GM19467 (cell line): ENCODE measurements around the gene SDR42E1.

ENCODE experiments used
- ATAC-seq: cut with Tn5 transposase; IDR thresholded peaks from one replicate; pipeline ENCODE4 v1.9.1; 2021; ENCODE audit warnings: mild to moderate bottlenecking, moderate library complexity; ENCODE audit not compliant: unreplicated experiment

SDR42E1 gene

DNA sequence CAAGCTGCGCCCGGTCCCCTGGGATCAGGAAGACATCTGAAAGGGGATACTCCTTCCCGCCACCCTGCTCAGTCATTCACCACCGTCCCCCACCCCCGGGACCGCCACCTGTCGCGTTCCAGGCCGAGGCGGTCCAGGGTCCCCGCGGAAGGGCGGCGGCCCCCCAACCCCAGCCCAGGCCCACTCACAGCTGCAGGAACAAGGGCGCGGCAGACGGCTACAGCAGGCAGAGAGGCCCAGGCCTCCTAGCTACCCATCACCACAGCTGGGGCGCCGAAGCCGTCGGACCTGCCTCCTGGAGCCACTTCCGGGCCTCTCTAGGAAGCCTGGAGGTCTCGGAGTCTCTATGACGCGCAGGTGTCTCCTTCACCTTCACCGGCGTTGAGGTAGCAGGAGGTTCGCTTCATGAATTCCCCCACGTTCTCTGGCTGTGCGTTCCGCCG, at the start of gene SDR42E1:
TSS of gene SDR42E1 (minus strand) at position 272 of the 443 bp plus-strand sequence. CDS start 10,612 bp downstream, outside the sequence.
- ATAC-seq: peak; percentile 95

- no peak for ATAC-seq
Measured at GRCh38 chr16:82059983-82060421, 48.7 kb upstream of the SDR42E1 start.

DNA sequence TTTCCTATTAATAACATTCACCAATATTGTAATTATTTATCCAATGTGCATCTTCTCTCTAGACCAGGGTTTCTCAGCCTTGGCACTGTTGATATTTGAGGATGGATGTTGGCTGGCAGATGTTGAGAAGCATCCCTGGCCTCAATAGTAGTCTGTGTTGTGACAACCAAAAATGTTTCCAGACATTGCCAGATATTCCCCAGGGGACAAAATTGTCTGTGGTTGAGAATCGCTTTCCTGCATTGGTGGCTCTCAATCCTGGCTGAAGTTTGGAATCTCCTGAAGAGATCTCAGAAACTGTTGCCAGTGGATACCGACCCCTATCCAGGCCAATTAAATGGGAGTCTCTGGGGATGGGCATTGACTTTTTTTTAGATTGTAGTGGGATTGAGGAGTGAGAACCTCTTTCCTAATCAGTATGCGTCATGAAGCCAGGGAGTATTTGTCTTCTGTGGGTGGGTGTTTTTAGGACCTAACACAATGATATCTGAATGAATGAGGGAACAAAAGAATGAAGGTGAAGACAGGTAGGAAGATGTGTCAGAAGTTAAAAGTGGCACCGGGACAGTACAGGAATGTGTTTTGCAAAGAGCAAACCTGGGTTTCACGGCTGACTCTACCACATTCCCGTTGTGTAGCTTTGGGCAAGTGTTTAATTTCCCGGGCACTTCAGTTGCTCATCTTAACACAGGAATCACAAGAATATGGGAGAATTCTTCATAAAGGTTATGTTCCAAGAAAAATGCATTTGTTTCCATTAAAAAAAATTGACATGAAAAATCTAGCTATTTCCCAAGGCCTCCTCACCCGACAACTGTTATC, 48.1 kb upstream of the SDR42E1 start:
- ATAC-seq: no peak

DNA sequence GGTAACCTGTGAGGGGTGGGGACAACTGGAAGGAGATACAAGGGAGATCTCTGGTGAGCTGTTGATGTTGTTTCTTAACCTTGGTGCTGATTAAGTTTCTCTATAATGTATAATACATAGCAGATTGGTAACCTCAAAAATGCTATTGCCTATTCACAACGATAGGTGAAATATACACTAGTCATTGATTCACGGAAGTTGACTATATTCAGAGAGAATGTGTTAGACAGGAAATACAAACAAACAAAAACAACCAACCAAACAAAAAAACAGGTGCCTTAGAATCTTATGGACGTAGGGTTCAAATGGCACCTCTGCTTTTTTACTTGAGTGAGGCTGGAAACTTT, 45.3 kb upstream of the SDR42E1 start:
- ATAC-seq: no peak

DNA sequence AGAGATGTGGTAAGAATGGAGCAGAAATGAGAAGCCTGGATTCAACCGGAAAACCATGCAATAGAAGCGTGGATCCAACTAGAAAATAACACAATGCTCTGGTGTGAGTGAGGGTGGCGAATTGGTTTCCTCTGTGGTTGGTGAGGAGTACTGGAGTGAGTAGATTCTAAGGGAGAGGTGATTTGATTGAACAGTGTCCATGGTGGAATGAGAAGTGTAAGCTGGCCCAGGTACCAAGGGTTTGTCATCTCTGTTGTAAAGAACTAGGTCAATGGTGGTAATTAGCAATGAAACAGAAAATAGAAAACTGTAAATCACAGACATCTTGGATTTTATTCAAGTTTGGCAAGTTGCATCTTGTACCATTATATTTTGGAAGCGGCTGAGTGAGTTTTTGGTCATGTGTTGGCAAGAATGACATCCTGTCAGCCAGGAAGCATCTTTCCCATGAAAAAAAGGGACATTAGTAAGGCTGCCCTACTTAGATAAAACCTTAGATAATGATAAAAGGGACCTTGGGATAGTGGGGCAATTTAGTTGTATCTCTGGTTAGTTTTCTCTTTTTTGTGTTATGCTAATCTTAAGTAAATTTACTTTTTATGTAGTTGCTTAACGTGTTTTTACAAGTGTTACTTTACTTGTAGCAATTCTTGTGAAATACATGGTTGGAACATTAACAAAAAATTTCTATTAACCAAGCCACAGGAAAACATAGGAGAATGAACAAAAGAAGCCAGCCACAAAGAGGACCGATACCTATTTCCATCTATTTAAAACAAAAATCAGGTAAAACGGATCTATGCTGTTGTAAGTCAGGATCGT, 44.7 kb upstream of the SDR42E1 start:
- no peak for ATAC-seq

DNA sequence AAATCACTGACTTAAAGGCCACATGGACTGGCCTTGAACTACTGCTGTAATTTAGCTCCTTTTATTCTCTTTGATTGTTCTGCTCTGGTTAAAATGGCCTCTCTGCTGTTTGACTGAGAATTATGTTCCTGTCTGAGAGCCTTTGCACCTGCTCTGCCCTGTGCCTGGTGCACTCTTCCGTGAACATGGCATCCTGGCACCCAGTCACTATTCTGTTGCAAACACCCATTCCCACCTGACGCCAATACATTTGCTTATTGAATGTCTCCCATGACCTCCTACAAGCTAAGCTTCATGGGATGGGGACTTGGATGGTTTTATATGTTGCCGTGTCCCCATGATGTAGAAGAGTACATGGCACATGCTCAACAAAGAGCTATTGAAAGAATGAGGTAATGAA, 43.8 kb upstream of the SDR42E1 start:
- ATAC-seq: no peak

DNA sequence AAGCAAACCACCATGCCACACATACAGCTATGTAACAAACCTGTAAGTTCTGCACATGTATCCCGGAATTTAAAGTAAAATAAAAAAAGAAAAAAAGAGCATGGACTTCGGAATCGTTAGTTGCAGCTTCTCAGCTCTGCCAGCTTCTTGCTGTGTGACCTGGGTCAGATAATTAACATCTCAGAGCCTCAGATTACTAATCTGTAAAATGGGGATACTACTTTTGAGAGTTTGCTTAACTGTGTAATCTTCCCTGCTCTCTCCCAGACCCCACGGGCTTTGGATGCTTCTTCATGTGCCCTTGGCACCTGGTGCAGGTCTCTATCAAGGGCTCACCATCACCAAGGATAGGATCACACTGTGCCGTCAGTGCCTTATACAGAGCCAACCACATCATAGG, 40.4 kb upstream of the SDR42E1 start:
- no peak for ATAC-seq

DNA sequence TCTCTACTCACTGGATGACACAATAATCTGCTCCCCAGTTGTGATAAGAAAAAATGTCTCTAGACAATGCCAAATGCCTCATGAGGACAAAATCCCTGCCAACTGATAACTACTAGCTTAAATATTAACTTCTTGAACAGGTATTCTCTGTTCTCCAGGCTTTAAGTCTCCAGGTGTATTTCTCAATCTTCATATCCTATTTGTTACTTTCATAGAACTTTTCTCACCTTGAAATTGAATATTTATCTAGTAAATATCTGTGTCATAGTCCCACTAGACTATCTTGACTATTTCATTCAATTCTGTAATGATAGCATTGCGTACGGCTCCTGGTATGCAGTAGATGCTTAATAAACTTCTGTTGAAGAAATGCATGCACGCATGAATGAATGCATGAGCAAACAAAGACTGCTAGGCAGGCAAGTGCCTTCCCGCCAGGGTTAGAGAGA, 39.7 kb upstream of the SDR42E1 start:
- no peak for ATAC-seq

DNA sequence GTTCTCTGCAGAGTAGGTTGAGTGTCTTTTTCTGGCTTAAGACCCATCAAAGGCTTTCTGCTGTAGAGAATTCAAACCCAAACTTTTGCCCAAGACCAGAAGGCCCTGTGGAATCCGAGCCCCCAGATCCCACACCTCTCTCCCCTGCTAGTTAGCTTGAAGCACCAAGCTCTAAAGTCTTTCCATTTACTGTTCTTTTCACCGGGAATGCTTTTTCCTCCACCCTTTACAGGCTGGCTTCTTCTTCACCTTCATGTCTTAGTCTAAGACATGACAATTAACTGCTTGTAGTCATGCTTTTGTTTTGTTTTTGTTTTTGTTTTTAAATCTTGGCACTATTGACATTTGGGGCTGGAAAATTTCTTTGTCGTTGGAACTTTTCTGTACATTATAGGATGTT, 39.2 kb upstream of the SDR42E1 start:
- no peak for ATAC-seq

DNA sequence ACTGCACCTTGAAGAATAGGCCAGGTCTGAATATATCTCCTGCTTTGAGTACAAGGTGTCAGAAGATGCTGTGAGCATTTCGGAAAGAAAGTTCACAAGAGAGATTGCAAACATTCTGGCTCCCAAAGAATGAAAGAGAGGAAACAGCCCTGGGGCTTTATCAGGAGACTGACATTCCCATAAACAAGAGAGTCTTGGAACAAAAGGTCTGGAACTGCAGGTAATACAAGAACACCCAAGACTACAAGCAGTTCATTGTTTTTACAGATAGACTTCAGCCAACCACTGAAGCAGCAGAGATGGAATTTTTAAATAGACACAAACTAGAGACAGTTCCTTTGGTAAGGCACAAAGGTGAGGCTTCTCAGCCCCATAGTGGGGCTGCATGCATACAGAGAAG, 38.2 kb upstream of the SDR42E1 start:
- ATAC-seq: no peak

GRCh38 chr16:82047787-82048186, 36.5 kb upstream of the SDR42E1 start:
- ATAC-seq: no peak

DNA sequence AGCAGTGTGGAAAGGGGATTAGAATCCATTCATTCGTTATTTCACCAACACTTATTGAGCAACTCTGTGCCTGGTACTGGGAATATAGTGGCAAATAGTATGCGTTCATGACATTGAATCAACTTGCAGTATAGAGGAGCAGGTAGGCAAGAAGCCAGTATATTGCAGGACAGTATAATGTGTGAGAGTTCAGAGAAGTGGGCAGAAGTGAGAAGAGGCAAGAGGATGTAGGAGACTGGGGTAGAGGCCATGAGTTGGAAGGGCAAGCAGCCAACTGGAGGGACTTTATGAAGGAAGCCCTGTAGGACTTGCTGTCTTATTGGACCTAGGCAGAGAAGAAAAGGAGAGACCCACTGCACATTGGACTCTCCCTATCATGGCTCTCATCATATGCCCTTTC, 36.1 kb upstream of the SDR42E1 start:
- no peak for ATAC-seq

- no peak for ATAC-seq
Measured at GRCh38 chr16:82046941-82047340, 35.7 kb upstream of the SDR42E1 start.

DNA sequence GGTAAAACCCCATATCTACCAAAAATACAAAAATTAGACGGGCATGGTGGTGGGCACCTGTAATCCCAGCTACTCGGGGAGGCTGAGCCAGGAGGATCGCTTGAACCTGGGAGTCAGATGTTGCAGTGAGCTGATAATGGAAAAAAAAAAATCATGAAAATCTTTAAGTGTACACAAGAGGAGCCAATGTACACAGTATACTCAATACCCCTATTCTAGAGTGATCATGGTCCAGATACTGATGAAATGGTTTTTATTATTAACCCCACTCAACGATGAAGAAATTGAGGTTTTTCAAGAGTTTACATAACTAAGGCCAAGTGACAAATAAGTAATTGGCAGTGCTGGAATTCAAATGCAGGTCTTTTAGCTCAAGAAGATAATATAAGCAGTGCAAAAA, 35.3 kb upstream of the SDR42E1 start:
- no peak for ATAC-seq

- ATAC-seq: no peak
Measured at GRCh38 chr16:82045465-82045864, 34.2 kb upstream of the SDR42E1 start.

- ATAC-seq: no peak
Measured at GRCh38 chr16:82044585-82044911, 33.3 kb upstream of the SDR42E1 start.

DNA sequence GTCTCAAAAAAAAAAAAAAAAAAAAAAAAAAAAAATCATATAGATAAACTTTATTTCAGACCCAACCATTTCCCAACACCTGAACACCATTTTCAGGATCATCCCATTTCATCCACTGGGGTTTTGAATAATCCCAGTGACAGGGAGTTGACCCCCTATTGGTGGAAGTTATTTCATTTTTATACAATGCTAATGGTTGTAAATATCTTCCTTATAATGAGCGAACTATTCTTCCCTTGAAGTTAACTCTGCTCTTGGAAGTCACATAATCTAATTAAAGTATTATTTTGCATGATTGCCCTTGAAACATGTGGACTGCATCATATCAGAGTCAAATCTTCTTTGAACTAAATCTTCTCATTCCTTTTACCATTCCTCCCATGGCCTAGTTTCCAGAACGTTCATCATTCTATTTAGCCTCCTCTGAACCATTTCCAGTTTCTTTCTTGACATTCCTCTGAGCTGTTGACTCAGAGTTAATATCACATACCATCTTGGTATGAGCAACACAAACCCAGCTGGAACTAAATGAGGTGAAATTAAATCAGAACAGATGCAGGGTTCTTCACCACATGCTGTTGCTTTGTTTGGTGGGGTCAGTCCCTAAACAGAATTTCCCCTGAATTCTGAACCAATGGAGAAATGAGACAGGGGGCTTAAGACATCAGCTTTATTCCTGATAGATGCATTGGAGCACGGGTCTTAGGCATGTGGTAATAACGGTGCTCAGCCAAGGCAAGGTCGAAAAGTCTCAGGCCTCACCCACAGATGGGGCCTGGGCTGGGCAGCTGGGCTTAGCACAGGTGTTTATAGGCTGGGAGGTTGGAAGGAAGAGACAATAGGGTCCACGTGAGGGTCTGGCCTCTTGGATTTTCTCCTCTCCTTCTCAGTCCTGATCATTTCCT, 32.7 kb upstream of the SDR42E1 start:
- ATAC-seq: no peak

GRCh38 chr16:82042846-82043245, 31.6 kb upstream of the SDR42E1 start:
- no peak for ATAC-seq

- ATAC-seq: no peak
Measured at GRCh38 chr16:82042144-82042543, 30.9 kb upstream of the SDR42E1 start.

GRCh38 chr16:82041542-82041941, 30.3 kb upstream of the SDR42E1 start:
- no peak for ATAC-seq

GRCh38 chr16:82040296-82040695, 29.0 kb upstream of the SDR42E1 start:
- ATAC-seq: no peak
